Fibroblast of pulmonary artery (primary cell): Measurements from ENCODE around the gene ZNF32.

ENCODE experiments used
- DNase-seq: peaks from one replicate; pipeline ENCODE4 v3.0.0-alpha.2; 2010; ENCODE audit warnings: low read depth
- H3K4me3 ChIP-seq: replicated peaks from 2 replicates; pipeline ENCODE4 v1.5.1; 2011; ENCODE audit warnings: low read depth, mild to moderate bottlenecking, control low read depth, low read length, moderate library complexity
- TF ChIP-seq, protein P1 (sequence below): IDR thresholded peaks from 2 replicates; pipeline ENCODE4 v1.5.1; 2011; ENCODE audit warnings: mild to moderate bottlenecking, control low read depth, low read length, inconsistent platforms; ENCODE audit errors: missing control alignments

ZNF32 gene

DNA sequence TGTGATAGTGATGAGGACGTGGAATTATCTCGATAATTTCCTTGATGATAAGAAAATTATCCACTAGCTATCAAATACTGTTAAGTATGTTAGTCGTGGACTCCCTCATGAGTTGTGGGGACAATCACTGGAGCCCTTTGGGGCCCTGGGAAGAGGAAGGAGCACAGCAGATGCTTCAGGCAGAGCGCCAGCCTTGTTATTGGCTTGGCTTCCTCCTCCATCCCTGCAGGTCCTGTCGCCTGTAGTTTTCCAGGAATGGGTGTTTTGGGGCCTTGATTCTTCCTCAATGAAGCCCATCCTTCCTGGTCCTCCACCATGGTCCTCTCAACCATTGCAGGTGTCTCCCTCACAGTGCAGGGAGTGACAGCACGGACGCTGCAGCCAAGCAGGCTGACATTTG, 32.5 kb upstream of the ZNF32 start:
- H3K4me3 ChIP-seq: no peak overlapping the region
- TF ChIP-seq, protein P1, sequence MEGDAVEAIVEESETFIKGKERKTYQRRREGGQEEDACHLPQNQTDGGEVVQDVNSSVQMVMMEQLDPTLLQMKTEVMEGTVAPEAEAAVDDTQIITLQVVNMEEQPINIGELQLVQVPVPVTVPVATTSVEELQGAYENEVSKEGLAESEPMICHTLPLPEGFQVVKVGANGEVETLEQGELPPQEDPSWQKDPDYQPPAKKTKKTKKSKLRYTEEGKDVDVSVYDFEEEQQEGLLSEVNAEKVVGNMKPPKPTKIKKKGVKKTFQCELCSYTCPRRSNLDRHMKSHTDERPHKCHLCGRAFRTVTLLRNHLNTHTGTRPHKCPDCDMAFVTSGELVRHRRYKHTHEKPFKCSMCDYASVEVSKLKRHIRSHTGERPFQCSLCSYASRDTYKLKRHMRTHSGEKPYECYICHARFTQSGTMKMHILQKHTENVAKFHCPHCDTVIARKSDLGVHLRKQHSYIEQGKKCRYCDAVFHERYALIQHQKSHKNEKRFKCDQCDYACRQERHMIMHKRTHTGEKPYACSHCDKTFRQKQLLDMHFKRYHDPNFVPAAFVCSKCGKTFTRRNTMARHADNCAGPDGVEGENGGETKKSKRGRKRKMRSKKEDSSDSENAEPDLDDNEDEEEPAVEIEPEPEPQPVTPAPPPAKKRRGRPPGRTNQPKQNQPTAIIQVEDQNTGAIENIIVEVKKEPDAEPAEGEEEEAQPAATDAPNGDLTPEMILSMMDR: no peak
- no peak for DNase-seq

DNA sequence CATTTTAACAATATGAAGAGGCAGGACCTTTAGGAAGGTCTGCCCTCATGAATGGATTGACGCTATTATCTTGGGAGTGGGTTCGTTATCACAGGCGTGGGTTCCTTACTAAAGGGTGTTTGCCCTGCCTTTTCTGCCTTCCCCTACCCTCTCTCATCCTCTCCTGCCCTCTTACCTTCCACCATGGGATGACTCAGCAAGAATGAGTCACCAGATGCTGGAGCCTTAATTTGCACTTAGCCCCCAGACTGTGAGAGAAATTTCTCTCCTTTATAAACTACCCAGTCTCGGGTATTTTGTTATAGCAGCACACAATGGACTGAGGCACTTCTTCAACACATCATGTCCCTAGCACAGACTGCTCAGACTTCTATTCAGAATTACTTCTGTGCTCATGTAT, 31.4 kb upstream of the ZNF32 start:
- H3K4me3 ChIP-seq: no peak overlapping the region
- DNase-seq: peak; percentile 24
- TF ChIP-seq, protein P1: no peak

DNA sequence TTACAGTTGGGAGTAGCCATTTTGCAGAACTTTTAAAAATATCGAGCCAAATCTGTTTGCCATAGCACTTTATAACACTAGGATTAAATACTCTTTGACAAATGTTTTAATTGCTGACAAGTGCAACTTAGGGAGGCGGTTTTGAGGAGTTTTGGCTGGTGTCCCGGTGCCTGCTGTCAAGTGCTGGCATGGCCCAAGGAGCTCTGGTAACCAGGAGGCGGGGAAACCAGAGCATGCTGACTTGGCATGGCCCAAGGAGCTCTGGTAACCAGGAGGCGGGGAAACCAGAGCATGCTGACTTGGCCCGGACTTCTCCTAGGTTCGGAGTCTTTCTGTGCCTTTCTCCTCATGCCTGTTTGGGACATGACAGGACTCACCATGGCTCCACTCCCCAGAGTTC, 30.8 kb upstream of the ZNF32 start:
- TF ChIP-seq, protein P1: no peak
- no peak overlapping the region for H3K4me3 ChIP-seq
- DNase-seq: peak; percentile 10

DNA sequence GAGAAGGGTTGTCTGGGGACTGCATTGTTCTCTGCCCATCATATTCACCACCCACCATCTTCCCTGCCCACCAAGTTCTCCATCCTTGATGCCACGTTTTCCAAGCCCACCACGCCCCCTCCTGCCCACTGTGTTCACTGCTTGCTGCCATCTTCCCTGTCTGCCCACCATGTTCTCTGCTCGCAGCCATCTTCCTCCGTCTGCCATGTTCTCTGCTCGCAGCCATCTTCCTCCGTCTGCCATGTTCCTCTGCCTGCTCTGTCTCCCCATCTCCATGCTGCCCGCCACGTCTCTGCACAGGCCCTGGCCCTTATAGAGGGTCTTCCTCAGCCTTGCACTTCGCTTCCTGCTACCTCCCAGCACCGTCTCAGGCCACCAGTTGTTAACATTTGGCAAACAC, 30.0 kb upstream of the ZNF32 start:
- H3K4me3 ChIP-seq: no peak overlapping the region
- DNase-seq: no peak

DNA sequence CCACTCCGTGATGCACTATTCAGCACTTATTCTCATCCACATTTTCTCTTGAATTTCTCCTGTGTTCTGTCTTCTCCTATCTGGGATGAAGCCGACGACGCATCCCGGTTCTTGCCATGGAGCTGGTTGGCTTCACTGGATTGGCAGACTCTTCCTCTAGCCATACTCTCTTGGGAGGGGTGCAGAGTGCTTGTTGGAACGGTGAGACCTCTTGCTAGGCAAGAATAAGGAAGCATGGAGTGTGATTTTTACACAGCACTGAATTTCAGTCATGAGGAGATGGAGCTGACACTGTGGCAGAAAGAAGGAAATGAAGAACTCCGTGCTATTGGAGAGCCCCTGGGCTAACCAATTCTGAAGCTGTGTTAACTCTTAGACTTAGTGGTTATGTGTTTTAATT, 28.2 kb upstream of the ZNF32 start:
- H3K4me3 ChIP-seq: no peak overlapping the region
- no peak for DNase-seq
- TF ChIP-seq, protein P1: no peak

More for the DNA sequence above, 30.0 kb upstream of the ZNF32 start:
- TF ChIP-seq, protein P1: no peak

DNA sequence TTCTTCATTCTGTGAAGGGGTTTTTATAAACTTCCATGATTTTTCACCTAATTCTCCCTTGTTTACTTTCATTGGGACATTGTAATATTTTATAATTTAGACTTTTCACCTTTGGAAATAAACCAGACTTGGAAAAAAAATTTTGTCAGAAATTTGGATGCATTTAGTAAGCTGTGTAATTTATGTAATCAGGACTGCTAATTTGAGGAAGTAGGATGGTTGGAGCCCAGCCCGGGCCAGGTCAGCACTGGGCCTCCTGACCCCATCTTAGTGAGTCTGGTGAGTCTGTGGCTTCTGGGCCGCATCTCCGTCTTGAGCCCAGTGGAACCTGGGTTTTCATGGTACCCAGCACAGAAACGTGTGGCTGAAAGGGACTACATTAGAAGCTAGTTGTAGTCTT, 27.6 kb upstream of the ZNF32 start:
- TF ChIP-seq, protein P1: no peak
- H3K4me3 ChIP-seq: no peak overlapping the region
- no peak for DNase-seq

DNA sequence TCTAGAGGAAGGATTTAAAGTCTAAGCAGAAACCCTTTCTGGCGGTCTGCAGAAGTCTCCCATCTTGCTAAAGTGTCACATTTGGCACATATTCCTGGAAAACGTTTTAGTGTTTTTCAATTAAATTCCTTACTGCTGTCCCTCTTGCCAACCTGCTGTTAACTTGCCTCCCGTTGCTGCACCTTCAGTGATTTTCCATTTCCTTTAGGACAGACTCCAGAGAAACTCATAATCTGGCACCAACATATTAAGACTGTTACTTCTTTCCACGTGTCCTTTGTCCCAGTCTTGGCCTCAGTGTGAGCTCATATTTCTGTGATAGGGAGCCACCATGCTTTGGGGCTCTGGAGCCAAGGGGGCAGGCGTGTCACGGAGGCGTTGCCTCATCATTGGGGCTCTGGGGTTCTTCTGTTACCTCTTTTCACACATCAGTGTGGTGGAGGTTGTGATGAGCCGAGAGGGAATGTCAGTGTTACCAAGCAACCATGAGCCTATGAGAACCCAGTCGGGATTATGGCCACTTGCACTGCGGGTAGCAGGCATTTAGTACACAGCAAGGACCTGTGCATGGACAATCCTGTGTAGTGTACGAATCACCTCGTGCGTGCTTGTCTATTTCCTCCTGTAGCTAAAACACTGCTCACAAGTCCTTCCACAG, 26.0 kb upstream of the ZNF32 start:
- H3K4me3 ChIP-seq: no peak overlapping the region
- TF ChIP-seq, protein P1: no peak
- DNase-seq: no peak
